Liver (tissue), 3 donors: ENCODE measurements around the gene PRG2.

Source experiments
- TAF1 ChIP-seq: conservative IDR thresholded peaks from 2 replicates; pipeline ENCODE4 v1.6.1; 2016; ENCODE audit warnings: antibody characterized with exemption, mild to moderate bottlenecking
- TF ChIP-seq, protein P1 (sequence below): fragments of 150-350 bp; IDR thresholded peaks from 2 replicates; pipeline ENCODE4 v1.5.1; 2017; ENCODE audit warnings: improper control_type of control experiment, low read depth, low read length; ENCODE audit not compliant: missing input control
- donor health status: healthy.
- donor health status: healthy.

DNA sequence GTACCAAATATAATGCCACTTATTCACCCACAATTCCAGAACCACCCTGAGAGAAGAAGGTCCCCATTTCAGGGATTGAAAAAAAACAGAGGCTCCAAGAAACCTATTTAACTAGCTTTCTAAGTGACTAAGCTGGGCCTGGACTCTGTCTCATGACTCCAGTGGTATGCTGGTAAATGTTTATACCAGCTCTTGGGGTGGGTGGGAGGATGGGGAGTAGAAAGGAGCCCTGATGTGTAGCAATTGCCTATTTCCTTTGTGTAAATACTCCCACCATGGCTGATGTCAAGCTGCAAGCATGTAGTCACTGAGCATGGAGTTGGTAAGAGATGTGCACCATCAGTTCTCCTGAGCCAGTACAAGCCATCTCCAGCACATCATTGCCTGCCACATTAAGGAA lies 12.3 kb downstream of the PRG2 start:
- TF ChIP-seq TAF1: no peak
- TF ChIP-seq, protein P1, sequence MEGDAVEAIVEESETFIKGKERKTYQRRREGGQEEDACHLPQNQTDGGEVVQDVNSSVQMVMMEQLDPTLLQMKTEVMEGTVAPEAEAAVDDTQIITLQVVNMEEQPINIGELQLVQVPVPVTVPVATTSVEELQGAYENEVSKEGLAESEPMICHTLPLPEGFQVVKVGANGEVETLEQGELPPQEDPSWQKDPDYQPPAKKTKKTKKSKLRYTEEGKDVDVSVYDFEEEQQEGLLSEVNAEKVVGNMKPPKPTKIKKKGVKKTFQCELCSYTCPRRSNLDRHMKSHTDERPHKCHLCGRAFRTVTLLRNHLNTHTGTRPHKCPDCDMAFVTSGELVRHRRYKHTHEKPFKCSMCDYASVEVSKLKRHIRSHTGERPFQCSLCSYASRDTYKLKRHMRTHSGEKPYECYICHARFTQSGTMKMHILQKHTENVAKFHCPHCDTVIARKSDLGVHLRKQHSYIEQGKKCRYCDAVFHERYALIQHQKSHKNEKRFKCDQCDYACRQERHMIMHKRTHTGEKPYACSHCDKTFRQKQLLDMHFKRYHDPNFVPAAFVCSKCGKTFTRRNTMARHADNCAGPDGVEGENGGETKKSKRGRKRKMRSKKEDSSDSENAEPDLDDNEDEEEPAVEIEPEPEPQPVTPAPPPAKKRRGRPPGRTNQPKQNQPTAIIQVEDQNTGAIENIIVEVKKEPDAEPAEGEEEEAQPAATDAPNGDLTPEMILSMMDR: no peak
